Measurements from ENCODE around the gene LHFPL3. TPM values are rescaled to one million over a fixed set of nuclear protein-coding genes. Genes with fewer than 3 reads are reported as not detected.

LHFPL3 gene
- total RNA-seq, 1 experiment from 2014 or later: not detected

DNA sequence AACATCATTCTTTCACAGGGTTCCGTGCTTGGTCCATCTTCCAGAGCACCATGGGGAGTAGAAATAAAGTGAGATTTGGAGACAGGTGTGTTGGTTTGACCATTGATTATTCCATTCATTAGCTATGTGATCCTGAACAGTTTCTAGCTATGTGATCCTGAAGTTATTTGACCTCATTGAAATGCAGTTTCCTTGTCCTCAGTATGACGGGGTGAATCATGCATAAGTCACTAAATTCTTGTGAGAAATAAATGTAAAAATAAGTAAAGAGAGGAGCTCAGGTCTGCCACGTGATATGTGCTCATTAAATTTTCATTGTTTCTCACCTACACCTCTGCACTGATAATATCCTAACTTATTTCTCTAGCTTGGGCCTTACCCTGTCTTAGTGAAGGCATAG, 34.1 kb upstream of the LHFPL3 start:
- Histone ChIP-seq H3K36me3 (ENCODE audit: insufficient read depth, low read length, poor library complexity, severe bottlenecking) (no peaks in the 10 kb centered on the region), H3K27ac (ENCODE audit: low read depth, low read length, poor library complexity, severe bottlenecking) (no peak overlapping the region), H3K4me3 (ENCODE audit: low read depth, low read length, poor library complexity, severe bottlenecking) (no peak overlapping the region), H3K27me3 (replicated peaks; ENCODE audit: insufficient read depth, low read depth, low read length, poor library complexity) (peaks cover 44% of the 10 kb centered on the region), H3K9me3 (ENCODE audit: low read depth, low read length, poor library complexity, severe bottlenecking) (no peaks in the 10 kb centered on the region), H3K4me1 (ENCODE audit: insufficient read depth, low read length, poor library complexity, severe bottlenecking) (peaks cover under 1% of the 10 kb centered on the region)
- no peak for DNase-seq (ENCODE audit: low spot score)
- ChIA-PET CTCF (no interaction called here), POLR2A (ENCODE audit: low non-redundant PET) (no interaction called here)
- no TSS peak for BruUV-seq (replicated peaks)
- intact Hi-C loops (cut with micrococcal nuclease; ENCODE audit: unreplicated experiment): no loop called here
- TF ChIP-seq EZH2 (IDR thresholded peaks at IDR 0.05; ENCODE audit: borderline replicate concordance, low read depth, low read length, poor library complexity, severe bottlenecking): no peak
- TF ChIP-seq, protein P1, sequence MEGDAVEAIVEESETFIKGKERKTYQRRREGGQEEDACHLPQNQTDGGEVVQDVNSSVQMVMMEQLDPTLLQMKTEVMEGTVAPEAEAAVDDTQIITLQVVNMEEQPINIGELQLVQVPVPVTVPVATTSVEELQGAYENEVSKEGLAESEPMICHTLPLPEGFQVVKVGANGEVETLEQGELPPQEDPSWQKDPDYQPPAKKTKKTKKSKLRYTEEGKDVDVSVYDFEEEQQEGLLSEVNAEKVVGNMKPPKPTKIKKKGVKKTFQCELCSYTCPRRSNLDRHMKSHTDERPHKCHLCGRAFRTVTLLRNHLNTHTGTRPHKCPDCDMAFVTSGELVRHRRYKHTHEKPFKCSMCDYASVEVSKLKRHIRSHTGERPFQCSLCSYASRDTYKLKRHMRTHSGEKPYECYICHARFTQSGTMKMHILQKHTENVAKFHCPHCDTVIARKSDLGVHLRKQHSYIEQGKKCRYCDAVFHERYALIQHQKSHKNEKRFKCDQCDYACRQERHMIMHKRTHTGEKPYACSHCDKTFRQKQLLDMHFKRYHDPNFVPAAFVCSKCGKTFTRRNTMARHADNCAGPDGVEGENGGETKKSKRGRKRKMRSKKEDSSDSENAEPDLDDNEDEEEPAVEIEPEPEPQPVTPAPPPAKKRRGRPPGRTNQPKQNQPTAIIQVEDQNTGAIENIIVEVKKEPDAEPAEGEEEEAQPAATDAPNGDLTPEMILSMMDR (conservative IDR thresholded peaks at IDR 0.05; ENCODE audit: low read depth, low read length): no peak

DNA sequence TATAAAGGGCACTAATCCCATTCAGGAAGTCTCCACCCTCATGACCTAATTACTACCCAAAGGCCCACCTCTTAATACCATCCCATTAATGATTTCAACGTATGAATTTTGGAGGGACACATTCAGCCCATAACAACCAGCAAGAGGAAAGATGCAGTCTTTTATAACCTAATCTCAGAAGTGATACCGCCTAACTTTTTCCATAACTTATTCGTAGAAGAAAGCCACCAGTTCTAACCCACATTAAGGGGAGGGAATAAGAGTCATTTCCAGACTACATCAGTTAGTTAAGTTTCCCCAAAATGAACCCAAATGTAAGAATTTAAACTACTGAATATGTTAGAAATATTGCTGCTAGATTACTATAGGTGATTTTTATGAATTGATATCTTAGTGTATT, 32.1 kb upstream of the LHFPL3 start:
- CTCF ChIA-PET: no interaction called here

DNA sequence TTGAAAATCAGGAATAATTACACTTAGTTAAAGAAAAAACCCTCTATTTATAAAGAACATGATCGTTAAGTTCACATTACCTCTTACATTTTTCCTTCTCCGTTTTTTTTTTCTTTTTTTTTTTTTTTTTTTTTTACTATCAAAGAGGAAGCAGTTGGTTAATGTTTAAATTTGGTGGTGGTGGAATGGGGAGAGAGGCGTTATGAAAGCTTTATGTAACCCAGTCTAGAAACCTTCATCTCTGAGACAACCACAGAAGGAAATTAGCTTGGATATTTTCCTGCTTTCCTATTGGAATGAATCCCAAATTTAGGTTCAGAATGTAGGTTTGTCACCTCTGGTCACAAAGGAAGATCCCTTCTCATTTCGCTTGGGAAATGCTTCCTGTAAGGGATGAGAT, 31.5 kb upstream of the LHFPL3 start:
- peaks cover 30% of the 10 kb centered on the region for H3K27me3 ChIP-seq (replicated peaks; ENCODE audit: insufficient read depth, low read depth, low read length, poor library complexity)
- H3K27ac ChIP-seq (ENCODE audit: low read depth, low read length, poor library complexity, severe bottlenecking): no peak overlapping the region
- H3K4me1 ChIP-seq (ENCODE audit: insufficient read depth, low read length, poor library complexity, severe bottlenecking): peaks cover 5% of the 10 kb centered on the region
- no peaks in the 10 kb centered on the region for H3K9me3 ChIP-seq (ENCODE audit: low read depth, low read length, poor library complexity, severe bottlenecking)
- DNase-seq (ENCODE audit: low spot score): no peak
- H3K4me3 ChIP-seq (ENCODE audit: low read depth, low read length, poor library complexity, severe bottlenecking): no peak overlapping the region
- intact Hi-C loops (cut with micrococcal nuclease; ENCODE audit: unreplicated experiment): no loop called here
- H3K36me3 ChIP-seq (ENCODE audit: insufficient read depth, low read length, poor library complexity, severe bottlenecking): no peaks in the 10 kb centered on the region
- no TSS peak for BruUV-seq (replicated peaks)
- POLR2A ChIA-PET (ENCODE audit: low non-redundant PET): no interaction called here
- no peak for TF ChIP-seq EZH2 (IDR thresholded peaks at IDR 0.05; ENCODE audit: borderline replicate concordance, low read depth, low read length, poor library complexity, severe bottlenecking)
- TF ChIP-seq, protein P1 (conservative IDR thresholded peaks at IDR 0.05; ENCODE audit: low read depth, low read length): no peak
- CTCF ChIA-PET: no interaction called here

More for the DNA sequence above, 32.1 kb upstream of the LHFPL3 start:
- Histone ChIP-seq H3K27ac (ENCODE audit: low read depth, low read length, poor library complexity, severe bottlenecking) (no peak overlapping the region), H3K36me3 (ENCODE audit: insufficient read depth, low read length, poor library complexity, severe bottlenecking) (no peaks in the 10 kb centered on the region), H3K4me3 (ENCODE audit: low read depth, low read length, poor library complexity, severe bottlenecking) (no peak overlapping the region), H3K27me3 (replicated peaks; ENCODE audit: insufficient read depth, low read depth, low read length, poor library complexity) (peaks cover 35% of the 10 kb centered on the region), H3K4me1 (ENCODE audit: insufficient read depth, low read length, poor library complexity, severe bottlenecking) (peaks cover 5% of the 10 kb centered on the region), H3K9me3 (ENCODE audit: low read depth, low read length, poor library complexity, severe bottlenecking) (no peaks in the 10 kb centered on the region)
- no peak for DNase-seq (ENCODE audit: low spot score)
- intact Hi-C loops (cut with micrococcal nuclease; ENCODE audit: unreplicated experiment): no loop called here
- no TSS peak for BruUV-seq (replicated peaks)
- no peak for TF ChIP-seq EZH2 (IDR thresholded peaks at IDR 0.05; ENCODE audit: borderline replicate concordance, low read depth, low read length, poor library complexity, severe bottlenecking)
- TF ChIP-seq, protein P1 (conservative IDR thresholded peaks at IDR 0.05; ENCODE audit: low read depth, low read length): no peak
- POLR2A ChIA-PET (ENCODE audit: low non-redundant PET): no interaction called here

Data from A673 (cell line).